Naive thymus-derived CD8-positive, alpha-beta T cell (primary cell): ENCODE data around the gene PRDM2. TPM values are rescaled to one million over a fixed set of nuclear protein-coding genes. Genes with fewer than 3 reads are reported as not detected.
"Not testable (repeated sequence)": the region's sequence is repeated elsewhere in the genome, so short reads cannot be mapped to it uniquely, and the experiment has no call there.

Experiments
- ATAC-seq, 2 donors: fragments of 150-1000 bp; cut with Tn5 transposase in 1 of 2; sonication (Bioruptor Pico), chemical (Tn5 transposase) in 1 of 2; 1 replicate in 1 of 2; 2 replicates in 1 of 2; pipeline ENCODE4 v1.10.0; 2021; ENCODE audit warnings: mild to moderate bottlenecking in 2 of 2, moderate library complexity in 2 of 2
- POLR2A ChIA-PET: fragments of 350-600 bp; sonication (Branson Sonifier 250); formaldehyde crosslinking; loops from one replicate; lab custom pipeline; 2021; ENCODE audit warnings: antibody characterized with exemption; lab: Charles Lee
- DNase-seq, 10 donors: peaks; one replicate each; pipeline versions ENCODE4 v3.0.0 to v3.0.0-alpha.2; 2020 to 2022
- H3K27ac Mint-ChIP-seq, 10 donors: one replicate each; pipeline ENCODE4 v1.8.0; 2020 to 2022; ENCODE audit warnings: mild to moderate bottlenecking in 10 of 10, mixed read lengths in 10 of 10, moderate library complexity in 4 of 10, inconsistent platforms in 1 of 10
- H3K27me3 Mint-ChIP-seq, 5 donors: one replicate each; pipeline ENCODE4 v1.8.0; 2021 to 2022; ENCODE audit warnings: mixed read lengths in 5 of 5
- H3K36me3 Mint-ChIP-seq, 3 donors: one replicate each; pipeline ENCODE4 v1.8.0; 2020 to 2022; ENCODE audit warnings: mixed read lengths in 3 of 3, mild to moderate bottlenecking in 2 of 3, inconsistent platforms in 1 of 3
- H3K4me1 Mint-ChIP-seq, 4 donors: one replicate each; pipeline ENCODE4 v1.8.0; 2021 to 2022; ENCODE audit warnings: mixed read lengths in 4 of 4
- H3K4me3 Mint-ChIP-seq, 10 donors: one replicate each; pipeline ENCODE4 v1.8.0; 2020 to 2022; ENCODE audit warnings: mild to moderate bottlenecking in 10 of 10, mixed read lengths in 10 of 10, moderate library complexity in 6 of 10, inconsistent platforms in 1 of 10
- H3K9me3 Mint-ChIP-seq, 9 donors: one replicate each; pipeline ENCODE4 v1.8.0; 2020 to 2022; ENCODE audit warnings: mixed read lengths in 9 of 9, mild to moderate bottlenecking in 3 of 9, inconsistent platforms in 1 of 9, moderate library complexity in 1 of 9
- polyA plus RNA-seq, 3 donors: library from polyadenylated mRNA; unstranded; fragments of 300-500 nt; fragmentation: Illumina TruSeq; gene quantifications; one replicate each; pipeline ENCODE4 v1.2.3, GENCODE V29; 2021
- total RNA-seq, 8 experiments: library from RNA in 2 of 8; stranded (reverse) in 2 of 8; gene quantifications; one replicate each; pipeline ENCODE4 v1.2.3 and lab custom pipeline; 2021 to 2026

PRDM2 gene
- total and polyA plus RNA-seq, 5 experiments from 2014 or later: 16.8 to 146 (median 23.0) TPM

- no peak for ATAC-seq
- DNase-seq: no peak
- H3K27ac Mint-ChIP-seq: no peak overlapping the region
- H3K9me3 Mint-ChIP-seq: peaks cover 0 to 12% (median 2%) of the 10 kb centered on the region in 9 donors
- peaks cover 5 to 24% (median 11%) of the 10 kb centered on the region in 5 donors for H3K27me3 Mint-ChIP-seq
- peaks cover 0 to 11% (median 8%) of the 10 kb centered on the region in 3 donors for H3K36me3 Mint-ChIP-seq
- no peaks in the 10 kb centered on the region for H3K4me1 Mint-ChIP-seq
- POLR2A ChIA-PET: no interaction called here
- H3K4me3 Mint-ChIP-seq: no peak overlapping the region
These were observed 20.3 kb upstream of the PRDM2 start for GRCh38 chr1:13679651-13680050.

- peaks cover 5 to 14% (median 11%) of the 10 kb centered on the region in 5 donors for H3K27me3 Mint-ChIP-seq
- H3K4me3 Mint-ChIP-seq, H3K9me3 Mint-ChIP-seq, H3K36me3 Mint-ChIP-seq, H3K4me1 Mint-ChIP-seq, DNase-seq, H3K27ac Mint-ChIP-seq, ATAC-seq, POLR2A ChIA-PET: not testable (repeated sequence)
These were observed 19.4 kb upstream of the PRDM2 start for GRCh38 chr1:13680609-13681008.

- Mint-ChIP-seq H3K9me3 (peaks cover 0 to under 1% (median 0%) of the 10 kb centered on the region in 9 donors), H3K4me1 (no peaks in the 10 kb centered on the region)
These were observed 18.1 kb upstream of the PRDM2 start for GRCh38 chr1:13681921-13682320.

GRCh38 chr1:13682444-13682843, 17.5 kb upstream of the PRDM2 start:
- POLR2A ChIA-PET: no interaction called here
- no peak for DNase-seq
- H3K27ac Mint-ChIP-seq: no peak overlapping the region
- H3K4me1 Mint-ChIP-seq: no peaks in the 10 kb centered on the region
- H3K4me3 Mint-ChIP-seq: no peak overlapping the region
- H3K27me3 Mint-ChIP-seq: peaks cover 3 to 13% (median 9%) of the 10 kb centered on the region in 5 donors
- H3K36me3 Mint-ChIP-seq: peaks cover 0 to 5% (median 0%) of the 10 kb centered on the region in 3 donors
- no peaks in the 10 kb centered on the region for H3K9me3 Mint-ChIP-seq
- no peak for ATAC-seq

More at GRCh38 chr1:13681921-13682320, 18.1 kb upstream of the PRDM2 start:
- POLR2A ChIA-PET: no interaction called here
- peaks cover 3 to 13% (median 9%) of the 10 kb centered on the region in 5 donors for H3K27me3 Mint-ChIP-seq
- no peak overlapping the region for H3K4me3 Mint-ChIP-seq
- peaks cover 0 to 5% (median 0%) of the 10 kb centered on the region in 3 donors for H3K36me3 Mint-ChIP-seq
- ATAC-seq (no peak), DNase-seq (no peak)
- peak overlapping the region in 1 of 10 donors; percentile 31 for H3K27ac Mint-ChIP-seq

GRCh38 chr1:13683206-13683605, 16.8 kb upstream of the PRDM2 start:
- no peaks in the 10 kb centered on the region for H3K9me3 Mint-ChIP-seq

GRCh38 chr1:13687151-13687715, 12.8 kb upstream of the PRDM2 start:
- H3K36me3 Mint-ChIP-seq: peaks cover 0 to 5% (median 0%) of the 10 kb centered on the region in 3 donors
- no peak overlapping the region for H3K4me3 Mint-ChIP-seq
- H3K27ac Mint-ChIP-seq: peak overlapping the region in 1 of 10 donors; percentile 45
- POLR2A ChIA-PET: no interaction called here
- H3K9me3 Mint-ChIP-seq: peaks cover 0 to 4% (median 0%) of the 10 kb centered on the region in 9 donors
- peak in 1 of 2 donors; percentile 37 for ATAC-seq
- no peaks in the 10 kb centered on the region for H3K4me1 Mint-ChIP-seq
- peaks cover 0 to 33% (median 13%) of the 10 kb centered on the region in 5 donors for H3K27me3 Mint-ChIP-seq
- no peak for DNase-seq

More at GRCh38 chr1:13683206-13683605, 16.8 kb upstream of the PRDM2 start:
- Mint-ChIP-seq H3K27ac (no peak overlapping the region), H3K27me3 (peaks cover 0 to 13% (median 10%) of the 10 kb centered on the region in 5 donors), H3K4me1 (no peaks in the 10 kb centered on the region), H3K4me3 (no peak overlapping the region), H3K36me3 (peaks cover 0 to 5% (median 0%) of the 10 kb centered on the region in 3 donors)
- ATAC-seq (no peak), DNase-seq (no peak)
- POLR2A ChIA-PET: no interaction called here

DNA sequence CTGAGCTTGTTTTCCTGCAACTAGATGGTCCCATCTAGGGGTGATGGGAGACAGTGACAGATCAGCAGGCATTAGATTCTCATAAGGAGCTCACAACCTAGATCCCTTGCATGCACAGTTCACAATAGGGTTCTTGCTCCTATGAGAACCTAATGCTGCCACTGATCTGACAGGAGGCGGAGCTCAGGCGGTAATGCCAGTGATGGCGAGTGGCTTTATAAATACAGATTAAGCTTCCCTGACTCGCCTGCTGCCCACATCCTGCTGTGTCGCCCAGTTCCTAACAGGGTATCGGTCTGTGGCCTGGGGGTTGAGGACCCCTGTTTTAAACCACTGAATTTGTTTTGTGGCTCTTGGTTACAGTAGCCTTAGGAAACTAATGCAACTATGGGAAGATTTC, 6.9 kb upstream of the PRDM2 start:
- Mint-ChIP-seq H3K27ac (peak overlapping the region in 2 of 10 donors; percentile 13 to 44), H3K4me1 (peaks cover 4 to 12% (median 6%) of the 10 kb centered on the region in 4 donors), H3K27me3 (peaks cover 4 to 26% (median 9%) of the 10 kb centered on the region in 5 donors)
- not testable (repeated sequence) for ATAC-seq, H3K9me3 Mint-ChIP-seq, H3K36me3 Mint-ChIP-seq, H3K4me3 Mint-ChIP-seq, DNase-seq
- POLR2A ChIA-PET: interaction anchor here (1.3 kb wide), 1 partner anchor 96 kb away, joined by 3 read pairs; no protein-coding TSS in a partner anchor

DNA sequence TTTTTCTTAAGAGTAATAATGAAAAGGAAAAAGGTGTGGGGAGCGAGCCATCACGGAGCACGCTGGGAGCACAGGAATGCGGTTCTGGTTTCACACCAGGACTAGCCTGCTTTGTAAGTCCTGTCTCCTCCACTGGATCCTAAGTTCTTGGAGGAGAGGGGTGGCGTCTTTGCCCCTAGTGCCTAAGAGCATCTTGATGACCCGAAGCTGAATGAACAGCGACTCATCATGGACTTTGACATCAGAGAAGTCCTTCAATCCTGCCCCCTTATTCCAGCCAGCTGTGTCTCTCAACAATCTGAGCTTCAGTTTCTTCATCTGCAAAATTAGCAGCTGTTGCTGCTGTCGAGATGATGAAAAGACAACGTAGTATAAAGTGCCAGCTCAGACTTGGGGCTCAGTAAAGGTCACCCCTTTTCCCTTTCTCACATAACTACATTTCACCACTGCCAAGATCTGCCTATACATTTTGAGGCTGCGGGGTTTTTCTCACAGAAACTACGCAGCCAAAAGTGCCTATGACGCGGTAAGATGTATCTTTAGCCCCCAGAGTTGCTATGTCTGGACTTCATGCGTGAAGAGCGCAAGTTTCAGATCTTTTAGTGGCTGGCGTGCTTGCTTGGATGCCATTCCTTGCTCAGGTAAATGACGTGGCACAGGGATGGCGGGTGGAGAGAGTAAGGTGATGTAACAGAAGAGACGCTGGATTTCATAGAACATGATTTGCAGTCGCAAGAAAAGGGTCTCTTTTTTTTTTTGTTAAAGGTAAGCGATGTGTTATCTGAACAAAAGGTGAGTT, 4.9 kb upstream of the PRDM2 start:
- no peak for DNase-seq
- peaks cover 0 to 18% (median 0%) of the 10 kb centered on the region in 9 donors for H3K9me3 Mint-ChIP-seq
- peaks cover 4 to 21% (median 5%) of the 10 kb centered on the region in 5 donors for H3K27me3 Mint-ChIP-seq
- POLR2A ChIA-PET: interaction anchor here (1.3 kb wide), 1 partner anchor 54 kb away, joined by 4 read pairs; no protein-coding TSS in a partner anchor
- H3K27ac Mint-ChIP-seq: no peak overlapping the region
- H3K4me3 Mint-ChIP-seq: no peak overlapping the region
- peaks cover 0 to 5% (median 0%) of the 10 kb centered on the region in 3 donors for H3K36me3 Mint-ChIP-seq
- no peak for ATAC-seq
- peaks cover 12 to 21% (median 16%) of the 10 kb centered on the region in 4 donors for H3K4me1 Mint-ChIP-seq

DNA sequence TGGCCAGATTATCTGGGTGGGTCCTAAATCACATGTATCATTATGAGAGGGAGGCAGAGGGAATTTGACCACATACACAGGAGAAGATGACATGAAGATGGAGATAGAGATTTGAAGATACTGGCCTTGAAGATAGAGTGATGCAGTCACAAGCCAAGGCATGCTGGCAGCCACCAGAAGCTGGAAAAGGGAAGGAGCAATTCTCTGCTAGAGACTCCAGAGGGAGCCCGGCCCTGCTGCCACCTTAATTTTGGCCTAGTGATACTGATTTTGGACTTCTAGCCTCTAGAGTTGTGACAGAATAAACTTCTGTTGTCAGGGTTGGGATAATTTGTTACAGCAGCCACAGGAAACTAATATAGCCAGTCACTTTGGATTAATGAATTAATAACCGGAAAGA, 2.2 kb upstream of the PRDM2 start:
- no peak for ATAC-seq
- POLR2A ChIA-PET: interaction anchor here (1.1 kb wide), 1 partner anchor 64 kb away, joined by 3 read pairs; no protein-coding TSS in a partner anchor
- Mint-ChIP-seq H3K9me3 (peaks cover 0 to 18% (median 0%) of the 10 kb centered on the region in 9 donors), H3K27ac (peak overlapping the region in 7 of 10 donors; percentile 11 to 93 (median 62)), H3K4me3 (peak overlapping the region in 6 of 10 donors; percentile 36 to 85 (median 44)), H3K4me1 (peaks cover 19 to 44% (median 34%) of the 10 kb centered on the region in 4 donors), H3K27me3 (peaks cover 0 to 4% (median 0%) of the 10 kb centered on the region in 5 donors), H3K36me3 (peaks cover 0 to 8% (median 0%) of the 10 kb centered on the region in 3 donors)
- no peak for DNase-seq

- POLR2A ChIA-PET: interaction anchor here (0.9 to 6.6 kb wide), 6 partner anchors 26 to 96 kb away, joined by 3 to 74 read pairs (median 6); no protein-coding TSS in a partner anchor
- H3K27ac Mint-ChIP-seq: peak overlapping the region; percentile 90 to 98 (median 94)
- peak overlapping the region; percentile 73 to 93 (median 86) for H3K4me3 Mint-ChIP-seq
- H3K9me3 Mint-ChIP-seq: peaks cover 0 to 18% (median 0%) of the 10 kb centered on the region in 9 donors
- H3K36me3 Mint-ChIP-seq: peaks cover 2 to 8% (median 6%) of the 10 kb centered on the region in 3 donors
- H3K4me1 Mint-ChIP-seq: peaks cover 26 to 55% (median 45%) of the 10 kb centered on the region in 4 donors
- DNase-seq: no peak
- ATAC-seq: no peak
- no peaks in the 10 kb centered on the region for H3K27me3 Mint-ChIP-seq
These were observed 478 bp upstream of the PRDM2 start for GRCh38 chr1:13699510-13699909.

DNA sequence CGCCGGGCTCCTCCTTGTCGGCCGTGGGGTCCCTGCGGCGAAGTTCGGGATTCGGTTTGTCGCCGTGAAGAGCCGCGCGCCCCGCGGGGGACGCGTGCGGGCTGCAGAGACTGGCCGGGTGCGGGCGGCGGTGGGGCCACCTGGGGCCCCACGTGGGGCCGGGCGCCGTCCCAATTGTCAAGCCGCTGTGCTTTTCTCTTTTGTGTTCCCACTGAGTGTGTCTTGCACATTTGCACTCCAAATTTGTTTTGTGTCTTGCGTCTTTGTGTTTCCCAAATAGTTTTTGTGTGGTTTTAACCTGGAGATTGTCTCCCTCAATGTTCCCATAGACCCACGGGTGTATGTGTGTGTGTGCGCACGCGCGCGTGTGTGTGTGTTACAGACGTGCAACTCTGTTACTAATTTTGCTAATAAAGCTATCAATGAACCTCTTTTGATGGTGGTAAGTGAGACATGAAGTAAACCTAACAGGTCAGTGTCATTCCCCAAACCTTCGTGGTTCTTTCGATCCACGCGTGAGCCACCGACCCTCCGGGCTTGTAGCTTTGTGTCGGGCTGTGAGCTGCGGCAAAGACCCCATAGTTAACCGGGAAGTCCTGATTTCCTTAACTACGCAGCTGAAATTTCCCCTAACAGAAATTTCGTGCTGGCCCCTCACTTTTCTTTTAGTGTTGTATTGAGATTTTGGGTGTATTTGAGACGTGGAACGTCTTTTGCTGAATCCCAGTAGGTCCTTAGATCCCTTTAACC, 708 bp downstream of the PRDM2 start:
- DNase-seq (peak; percentile 29 to 77 (median 58)), ATAC-seq (peak; percentile 24 to 39)
- POLR2A ChIA-PET: interaction anchor here (0.7 to 6.6 kb wide), 9 partner anchors 11 to 94 kb away, joined by 3 to 74 read pairs (median 5); no protein-coding TSS in a partner anchor
- Mint-ChIP-seq H3K36me3 (peaks cover 5 to 9% (median 8%) of the 10 kb centered on the region in 3 donors), H3K27ac (peak overlapping the region; percentile 97 to 100 (median 99)), H3K4me1 (peaks cover 30 to 67% (median 57%) of the 10 kb centered on the region in 4 donors), H3K27me3 (no peaks in the 10 kb centered on the region), H3K4me3 (peak overlapping the region; percentile 89 to 99 (median 96)), H3K9me3 (peaks cover 0 to 18% (median 0%) of the 10 kb centered on the region in 9 donors)
